Skeletal muscle cell (primary cell): ENCODE data around the gene ATOX1.
"Not testable (repeated sequence)": the region's sequence is repeated elsewhere in the genome, so short reads cannot be mapped to it uniquely, and the experiment has no call there.

Source experiments
- DNase-seq: peaks from one replicate; pipeline ENCODE4 v3.0.0-alpha.2; 2010; ENCODE audit warnings: low read depth
- H3K4me3 ChIP-seq: 2 replicates; pipeline ENCODE4 v1.5.1; 2011; ENCODE audit warnings: low read depth, mild to moderate bottlenecking, control low read depth, low read length, moderate library complexity

ATOX1 gene, protein sequence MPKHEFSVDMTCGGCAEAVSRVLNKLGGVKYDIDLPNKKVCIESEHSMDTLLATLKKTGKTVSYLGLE

DNA sequence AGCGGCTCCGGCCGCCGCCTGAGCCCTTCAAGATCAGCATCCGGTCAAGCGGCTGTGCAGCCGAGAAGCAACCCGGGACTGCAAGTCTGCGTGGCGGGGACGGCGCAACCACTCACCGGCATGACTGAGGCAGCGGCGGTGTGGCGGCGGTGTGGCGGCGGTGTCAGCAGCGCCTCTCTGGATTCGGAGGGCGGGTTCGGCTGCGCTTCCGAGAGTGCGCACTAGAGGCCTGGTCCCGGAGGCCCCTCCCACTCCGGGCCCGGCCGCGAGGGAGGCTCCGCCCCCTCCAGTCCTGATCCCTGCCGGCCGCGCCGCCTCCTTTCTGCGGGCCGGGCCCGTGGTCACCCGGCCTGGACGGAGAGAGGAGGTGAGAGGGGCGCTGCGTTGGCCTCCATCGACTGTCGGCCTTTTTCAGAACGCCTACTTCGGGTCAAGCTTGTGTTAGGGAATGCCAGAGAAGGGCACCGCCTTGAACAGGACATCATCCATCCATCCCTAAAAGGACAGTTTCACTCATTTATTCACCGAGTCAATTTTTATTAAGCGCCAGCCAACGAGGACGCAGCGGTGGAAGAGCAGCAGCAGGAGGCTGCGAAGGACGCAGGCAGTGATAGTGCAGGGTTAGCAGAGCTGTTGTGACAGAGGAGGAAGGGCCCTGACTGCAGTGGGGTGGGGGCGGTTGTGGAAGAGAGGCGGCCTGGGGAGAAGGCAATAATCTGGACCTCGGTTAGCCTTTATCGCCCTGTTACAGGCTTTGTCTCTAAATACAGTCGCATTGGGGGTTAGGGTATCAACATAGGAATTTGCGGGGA lies at the start of gene ATOX1:
Gene ATOX1 (minus strand): TSS at position 202 of the 812 bp plus-strand sequence. CDS start 80 bp downstream, at position 122.
- peak; percentile 53 for DNase-seq

DNA sequence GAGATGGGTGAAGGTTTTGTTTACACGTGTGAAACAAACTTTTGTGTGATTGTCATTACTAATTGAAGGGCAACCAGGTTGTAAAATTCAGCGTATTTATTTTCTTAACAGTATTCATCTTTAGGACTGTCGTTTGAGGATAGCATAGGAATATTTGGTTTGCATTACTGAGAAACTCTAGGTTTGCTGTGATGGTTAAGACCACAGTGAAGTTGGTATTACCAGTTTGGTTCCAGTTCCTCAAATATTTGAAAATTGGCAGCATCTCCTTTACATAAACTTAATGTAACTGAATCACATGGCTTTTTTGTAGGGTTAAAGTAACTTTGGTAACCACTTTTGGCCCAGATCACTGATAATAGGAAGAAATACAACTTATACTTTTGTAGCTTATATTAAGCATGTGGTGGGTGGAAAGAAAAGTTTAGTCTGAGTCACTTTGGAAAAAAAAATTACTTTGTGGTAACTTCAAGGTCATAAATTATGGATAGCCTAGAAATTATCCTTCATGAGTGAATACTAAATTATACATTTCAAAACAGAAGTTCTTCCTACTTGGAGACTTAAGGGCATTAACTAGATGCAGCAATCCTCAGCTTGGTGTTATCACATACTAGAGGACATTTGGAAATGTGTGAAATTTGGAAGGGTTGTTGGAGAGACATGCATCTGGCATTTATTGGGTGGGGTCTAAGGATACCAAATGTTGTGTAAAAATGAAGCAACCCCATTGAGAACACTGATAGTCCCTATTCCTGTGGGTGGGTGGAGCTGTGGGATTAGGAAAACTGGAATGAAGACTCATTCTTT lies 47.2 kb upstream of the ATOX1 start:
- H3K4me3 ChIP-seq: no peak overlapping the region
- DNase-seq: peak; percentile 42

More for the DNA sequence above, at the start of gene ATOX1:
- H3K4me3 ChIP-seq: peak within 1 kb of the TSS; percentile 74

DNA sequence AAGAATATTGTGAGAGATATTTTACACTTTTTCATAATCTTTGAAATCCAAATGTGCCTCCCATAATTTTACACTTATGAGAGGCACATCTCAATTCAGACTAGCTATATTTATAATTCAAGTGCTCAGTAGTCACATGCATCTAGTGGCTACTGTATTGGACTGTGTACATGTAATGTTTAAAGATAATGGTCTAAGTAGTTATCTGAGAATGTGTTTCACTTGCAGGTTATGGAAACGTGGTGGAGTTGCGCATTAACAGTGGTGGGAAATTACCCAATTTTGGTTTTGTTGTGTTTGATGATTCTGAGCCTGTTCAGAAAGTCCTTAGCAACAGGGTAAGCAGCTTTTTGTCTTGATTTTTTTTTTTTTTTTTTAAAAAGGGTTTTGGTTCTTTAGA lies 42.1 kb upstream of the ATOX1 start:
- DNase-seq: no peak
- H3K4me3 ChIP-seq: no peak overlapping the region

DNA sequence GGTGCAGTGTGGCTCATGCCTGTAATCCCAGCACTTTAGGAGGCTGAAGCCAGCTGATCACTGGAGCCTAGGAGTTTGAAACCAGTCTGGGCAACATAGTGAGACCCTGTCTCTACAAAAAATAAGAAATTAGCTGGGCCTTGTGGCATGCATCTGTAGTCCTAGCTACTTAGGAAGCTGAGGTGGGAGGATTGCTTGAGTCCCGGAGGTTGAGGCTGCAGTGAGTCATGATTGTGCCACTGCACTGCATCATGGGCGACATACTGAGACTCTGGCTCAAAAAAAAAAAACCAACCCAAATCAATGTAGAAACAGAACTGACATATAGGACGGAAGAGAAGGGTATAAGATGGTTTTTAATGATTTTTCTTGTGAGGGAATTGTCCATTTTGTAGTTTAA lies 41.0 kb upstream of the ATOX1 start:
- H3K4me3 ChIP-seq: no peak overlapping the region
- no peak for DNase-seq

DNA sequence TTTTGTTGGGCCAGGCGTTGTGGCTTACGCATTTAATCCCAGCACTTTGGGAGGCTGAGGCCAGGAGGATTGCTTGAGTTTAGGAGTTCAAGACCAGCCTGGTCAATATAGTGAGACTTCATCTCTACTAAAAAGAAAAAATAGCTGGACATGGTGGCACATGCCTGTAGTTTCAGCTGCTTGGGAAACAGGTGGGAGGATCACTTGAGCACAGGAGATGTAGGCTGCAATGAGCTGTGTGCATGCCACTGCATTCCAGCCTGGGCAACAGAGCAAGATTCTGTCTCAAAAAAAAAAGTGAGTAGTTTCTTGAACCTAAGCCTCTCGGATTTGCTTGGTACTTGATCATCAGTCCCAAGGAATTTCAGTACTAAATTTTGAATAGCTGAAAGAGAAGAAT lies 40.2 kb upstream of the ATOX1 start:
- no peak overlapping the region for H3K4me3 ChIP-seq
- DNase-seq: no peak

DNA sequence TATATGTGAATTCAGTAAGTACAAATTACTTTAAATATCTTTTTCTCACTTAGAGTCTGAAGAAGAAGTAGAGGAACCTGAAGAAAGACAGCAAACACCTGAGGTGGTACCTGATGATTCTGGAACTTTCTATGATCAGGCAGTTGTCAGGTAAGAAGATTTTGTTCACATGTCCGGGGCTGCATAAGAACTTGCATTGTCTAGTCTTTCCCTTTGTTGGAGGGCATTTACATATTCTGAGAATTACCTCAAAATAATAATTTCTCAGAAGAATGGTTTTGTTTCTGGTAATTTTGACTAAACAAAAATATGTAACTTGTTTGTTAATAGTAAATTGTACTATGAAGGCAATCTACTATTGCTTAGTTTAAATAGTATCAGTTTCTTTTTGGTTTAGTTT lies 37.0 kb upstream of the ATOX1 start:
- no peak overlapping the region for H3K4me3 ChIP-seq
- DNase-seq: no peak

DNA sequence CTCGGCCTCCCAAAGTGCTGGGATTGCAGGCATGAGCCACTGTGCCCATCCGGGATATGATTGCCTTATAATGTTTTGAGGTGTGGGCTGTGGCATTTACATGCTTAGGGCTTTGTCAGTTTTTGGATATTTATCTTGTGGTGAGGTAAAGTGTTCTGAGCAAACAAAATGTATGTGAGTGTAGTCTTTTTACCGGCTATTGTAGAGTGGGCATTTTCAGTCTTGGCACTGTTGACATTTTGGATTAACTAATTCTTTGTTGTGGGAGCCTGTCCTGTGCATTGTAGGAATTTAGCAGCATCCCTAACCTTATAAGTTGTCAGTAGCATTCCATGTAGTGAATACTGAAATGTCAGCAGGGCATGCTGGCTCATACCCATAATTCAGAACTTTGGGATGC lies 34.9 kb upstream of the ATOX1 start:
- no peak for DNase-seq
- H3K4me3 ChIP-seq: no peak overlapping the region

DNA sequence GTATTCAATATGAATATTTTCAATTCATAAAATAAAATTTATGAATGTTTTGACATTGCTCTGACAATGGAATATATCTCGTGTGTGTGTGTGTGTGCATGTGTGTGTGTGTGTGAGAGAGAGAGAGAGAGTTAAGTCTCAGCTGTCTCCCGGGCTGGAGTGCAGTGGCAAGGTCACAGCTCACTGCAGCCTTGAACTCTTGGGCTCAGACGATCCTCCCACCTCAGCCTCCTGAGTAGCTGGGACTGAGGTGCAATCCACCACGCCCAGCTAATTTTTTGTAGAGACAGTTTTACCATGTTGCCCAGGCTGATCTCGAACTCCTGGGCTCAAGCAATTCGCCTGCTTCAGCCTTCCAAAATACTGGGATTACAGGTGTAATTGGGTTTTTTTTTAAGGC lies 29.4 kb upstream of the ATOX1 start:
- DNase-seq: no peak

DNA sequence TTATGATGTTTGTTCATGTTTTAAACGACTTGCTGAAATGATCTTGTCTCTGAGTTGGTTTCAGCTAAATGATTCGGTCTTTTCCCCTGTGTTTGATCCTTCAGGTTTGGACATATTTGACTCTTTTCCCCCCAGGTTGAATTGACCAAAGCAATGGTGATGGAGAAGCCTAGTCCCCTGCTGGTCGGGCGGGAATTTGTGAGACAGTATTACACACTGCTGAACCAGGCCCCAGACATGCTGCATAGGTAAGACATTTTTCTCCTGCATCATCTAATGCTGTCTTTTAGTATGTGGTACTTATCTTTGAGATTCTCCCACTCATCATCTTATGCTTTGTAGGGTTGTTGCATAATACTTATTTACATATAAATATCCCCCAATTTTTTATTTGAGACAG lies 28.0 kb upstream of the ATOX1 start:
- H3K4me3 ChIP-seq: no peak overlapping the region
- no peak for DNase-seq

More for the DNA sequence above, 29.4 kb upstream of the ATOX1 start:
- H3K4me3 ChIP-seq: no peak overlapping the region

DNA sequence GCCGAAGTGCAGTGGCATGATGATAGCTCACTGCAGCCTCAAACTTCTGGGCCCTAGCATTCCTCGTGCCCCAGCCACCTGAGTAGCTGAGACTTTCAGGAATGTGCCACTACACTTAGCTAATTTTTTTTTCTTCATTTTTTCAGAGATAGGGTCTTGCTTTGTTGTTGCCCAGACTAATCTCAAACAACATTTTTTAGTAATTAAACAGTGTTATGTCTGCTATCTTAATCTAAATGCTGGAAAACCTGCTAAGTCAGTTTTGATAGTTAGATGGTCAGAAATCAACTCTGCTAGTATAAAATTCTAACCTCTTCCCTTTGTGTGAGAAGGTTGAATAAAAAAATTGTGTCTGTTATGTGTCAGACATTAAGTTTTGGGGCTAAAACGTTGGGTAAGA lies 25.7 kb upstream of the ATOX1 start:
- H3K4me3 ChIP-seq: no peak overlapping the region
- DNase-seq: no peak

DNA sequence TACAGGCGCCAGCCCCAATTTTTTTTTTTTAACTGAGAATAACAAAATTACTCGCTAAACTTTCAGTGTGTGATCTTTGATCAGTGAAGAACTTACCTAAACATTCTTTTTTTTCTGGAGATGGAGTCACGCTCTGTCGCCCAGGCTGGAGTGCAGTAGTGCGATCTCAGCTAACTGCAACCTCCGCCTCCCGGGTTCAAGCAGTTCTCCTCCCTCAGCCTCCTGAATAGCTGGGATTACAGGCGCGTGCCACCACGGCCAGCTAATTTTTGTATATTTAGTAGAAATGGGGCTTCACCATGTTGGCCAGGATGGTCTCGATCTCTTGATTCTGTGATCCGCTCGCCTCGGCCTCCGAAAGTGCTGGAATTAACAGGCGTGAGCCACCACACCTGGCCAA lies 25.2 kb upstream of the ATOX1 start:
- H3K4me3 ChIP-seq, DNase-seq: not testable (repeated sequence)

DNA sequence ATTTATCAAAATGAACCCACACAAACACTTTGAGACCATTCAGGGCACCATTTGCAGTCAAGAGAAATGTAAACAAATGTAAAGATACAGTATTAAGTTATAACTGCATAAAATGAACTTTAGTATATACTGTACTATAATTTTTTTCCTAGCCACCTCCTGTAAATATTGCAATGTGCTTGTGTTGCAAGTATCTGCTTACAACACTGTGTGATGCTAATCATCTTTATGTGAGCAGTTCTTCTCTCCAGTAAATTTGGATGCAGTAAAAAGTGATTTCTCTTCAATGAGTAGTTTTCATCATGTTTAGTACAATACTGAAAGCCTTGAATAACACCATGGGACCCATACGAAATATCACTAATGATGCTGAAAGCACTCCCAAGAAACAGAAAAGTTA lies 22.8 kb upstream of the ATOX1 start:
- no peak overlapping the region for H3K4me3 ChIP-seq
- DNase-seq: no peak

DNA sequence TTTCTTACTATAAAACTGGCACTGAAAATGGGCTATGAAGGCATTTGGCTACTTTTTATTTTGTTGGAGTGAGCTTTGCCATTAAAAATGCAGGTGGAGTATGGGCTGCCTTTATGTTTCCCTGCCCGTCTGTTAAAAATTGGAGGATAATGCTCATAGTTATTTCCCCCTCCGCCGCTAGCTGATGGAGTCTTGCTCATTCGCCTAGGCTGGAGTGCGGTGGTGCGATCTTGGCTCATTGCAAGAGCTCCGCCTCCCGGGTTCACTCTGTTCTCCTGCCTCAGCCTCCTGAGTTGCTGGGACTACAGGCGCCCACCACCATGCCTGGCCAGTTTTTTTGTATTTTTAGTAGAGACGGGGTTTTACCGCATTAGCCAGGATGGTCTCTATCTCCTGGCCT lies 21.9 kb upstream of the ATOX1 start:
- H3K4me3 ChIP-seq: no peak overlapping the region
- no peak for DNase-seq

DNA sequence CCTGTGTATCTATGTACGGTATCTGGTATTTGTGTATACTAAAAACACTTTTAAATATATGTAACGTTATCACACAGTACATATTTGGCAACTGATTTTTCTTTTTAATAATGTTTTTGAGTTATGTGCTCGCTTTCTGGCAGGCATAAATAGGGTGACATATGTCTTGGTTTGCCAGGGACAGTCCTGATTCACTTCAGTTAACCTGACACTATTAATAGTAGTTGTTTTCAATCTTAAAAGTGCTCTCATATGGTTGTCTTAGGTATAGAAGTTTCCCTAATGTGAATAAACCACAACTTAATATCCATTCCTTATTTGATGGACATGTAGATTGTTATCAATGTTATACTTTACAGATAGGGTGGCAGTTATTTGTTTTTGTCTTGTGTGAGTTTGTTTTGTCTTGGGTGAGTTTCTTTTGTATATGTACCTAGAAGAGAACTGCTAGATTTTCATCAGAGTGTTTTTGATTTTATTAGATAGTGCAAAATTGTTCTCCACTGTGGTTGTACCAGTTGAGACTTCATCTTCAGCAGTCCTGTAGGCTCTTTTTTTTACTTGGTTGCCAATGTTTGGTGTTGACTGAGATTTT lies 21.2 kb upstream of the ATOX1 start:
- no peak for DNase-seq
- H3K4me3 ChIP-seq: no peak overlapping the region

DNA sequence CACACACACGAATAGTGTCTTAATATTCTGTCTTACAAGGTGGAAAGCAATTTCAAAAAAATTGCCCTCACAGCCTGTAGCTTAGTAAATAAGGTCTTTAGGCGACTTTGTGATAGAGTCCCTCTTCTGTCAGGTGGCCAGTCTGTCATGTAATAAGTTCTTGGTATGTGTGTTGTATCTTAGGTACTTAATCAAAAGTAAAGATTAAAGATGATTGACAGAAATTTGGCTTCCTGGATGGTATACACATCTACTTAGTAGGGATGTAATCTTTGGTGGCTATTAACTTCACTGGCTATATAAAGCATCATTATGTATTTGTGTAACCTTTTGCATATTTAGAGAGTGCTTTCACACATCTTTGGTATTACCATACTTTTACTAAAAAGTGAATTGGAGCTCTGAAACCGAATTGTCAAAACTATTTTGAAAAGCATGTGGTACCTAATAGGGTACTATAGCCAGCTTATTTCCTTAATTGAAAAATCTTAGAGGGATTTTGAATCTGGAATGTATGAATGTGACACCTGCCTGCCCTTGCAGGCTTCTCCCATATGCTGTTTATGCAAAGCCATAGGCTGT lies 16.7 kb upstream of the ATOX1 start:
- no peak for DNase-seq
- no peak overlapping the region for H3K4me3 ChIP-seq

DNA sequence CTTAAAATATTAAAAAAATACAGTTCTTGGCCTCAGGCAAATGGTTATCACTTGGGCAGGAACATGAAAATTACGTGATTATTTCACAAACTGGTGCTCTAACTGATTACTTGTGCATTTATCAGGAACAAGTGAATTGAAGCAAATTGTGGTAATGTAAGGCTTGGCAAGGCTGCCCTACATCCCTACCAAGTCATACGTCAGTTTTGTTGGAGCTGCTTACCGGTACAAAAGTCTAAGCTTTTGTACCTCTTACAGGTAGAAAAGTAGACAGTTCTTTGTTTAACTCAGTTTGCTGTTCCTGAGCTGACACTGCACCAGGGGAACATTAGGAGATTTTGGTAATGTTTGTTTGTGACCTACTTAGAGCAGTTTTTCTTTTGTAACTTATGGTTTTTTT lies 15.5 kb upstream of the ATOX1 start:
- no peak for DNase-seq
- H3K4me3 ChIP-seq: peak overlapping the region; percentile 92

DNA sequence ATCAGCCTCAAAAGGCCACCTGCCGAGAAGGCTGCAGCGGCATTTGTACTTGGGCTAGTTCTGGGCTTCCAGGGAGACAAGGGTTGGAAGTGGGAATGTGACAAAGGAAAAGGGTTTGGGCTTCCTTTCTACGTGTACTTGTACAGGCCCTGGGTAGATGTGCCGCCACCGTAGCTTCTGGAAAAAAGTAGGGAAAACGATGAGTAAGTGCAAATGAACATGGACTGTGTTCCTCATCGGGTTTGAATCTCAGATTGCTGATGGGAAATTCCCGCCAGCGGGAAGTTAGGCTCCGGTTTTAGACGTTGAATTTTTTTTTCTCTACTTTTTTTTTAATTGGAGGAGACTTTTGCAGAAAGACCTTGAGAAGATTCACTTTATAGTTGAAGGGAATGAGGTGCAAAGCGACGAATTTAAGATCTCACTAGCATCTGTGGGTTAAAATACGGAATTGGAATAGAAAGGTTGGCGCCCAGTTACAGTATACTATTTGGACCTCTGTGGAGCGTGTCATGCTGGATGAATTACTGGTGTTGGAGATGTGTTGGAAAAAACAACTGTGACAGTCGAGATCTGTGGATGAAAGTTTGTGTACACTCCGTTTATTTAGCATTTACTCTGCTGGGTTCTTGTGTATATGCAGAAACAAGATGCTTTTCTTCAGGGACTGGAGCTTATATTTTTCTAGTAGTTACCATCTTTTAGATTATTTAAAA lies 14.6 kb upstream of the ATOX1 start:
- no peak for DNase-seq
- H3K4me3 ChIP-seq: peak overlapping the region; percentile 92

DNA sequence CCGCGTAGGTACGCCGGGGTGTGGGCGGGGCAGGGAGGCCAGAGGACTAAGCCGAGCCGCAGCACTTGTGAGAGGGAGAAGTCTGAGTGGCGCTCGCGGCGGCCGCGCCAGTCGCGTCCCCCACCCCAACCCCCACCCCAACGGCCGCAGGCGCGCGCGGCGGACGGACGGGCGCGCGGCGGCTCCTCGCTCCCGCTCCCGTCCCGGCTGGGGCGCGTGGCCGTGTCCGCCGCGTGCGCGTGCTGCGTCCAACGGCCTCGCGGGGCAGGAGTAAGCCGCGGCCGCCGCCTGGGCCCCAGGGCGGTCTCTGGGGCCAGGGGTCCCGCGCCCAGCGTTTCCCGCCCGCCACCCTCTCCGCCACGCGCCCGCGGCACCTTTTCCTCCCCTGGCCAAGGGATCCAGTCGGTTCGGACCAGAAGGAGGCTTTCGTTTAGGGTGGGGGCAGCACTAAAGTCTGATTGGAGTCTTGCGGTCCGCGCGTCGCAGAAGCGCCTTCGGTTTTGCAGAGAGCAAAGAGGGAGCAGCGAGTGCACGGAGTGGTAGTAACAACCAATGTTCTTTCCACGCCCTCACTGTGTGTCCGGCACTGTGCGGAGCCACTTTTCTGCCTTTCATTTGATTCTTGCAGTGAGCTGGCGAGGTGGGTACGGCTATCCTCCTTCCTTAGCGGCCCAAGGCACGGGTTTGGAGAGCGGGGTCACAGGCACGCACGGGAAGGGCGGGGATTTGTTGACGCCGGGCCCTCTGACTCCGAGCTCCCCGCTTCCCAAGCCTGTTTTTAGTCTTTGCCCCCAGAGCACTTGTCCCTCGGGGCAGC lies 13.8 kb upstream of the ATOX1 start:
- H3K4me3 ChIP-seq: peak overlapping the region; percentile 92
- no peak for DNase-seq
